ELF-1 (cell line): ENCODE measurements around the gene PRSS33.

Experiments used
- DNase-seq: peaks from one replicate; pipeline ENCODE4 v3.0.0-alpha.2; 2016; ENCODE audit warnings: low read depth, low spot score

PRSS33 gene

DNA sequence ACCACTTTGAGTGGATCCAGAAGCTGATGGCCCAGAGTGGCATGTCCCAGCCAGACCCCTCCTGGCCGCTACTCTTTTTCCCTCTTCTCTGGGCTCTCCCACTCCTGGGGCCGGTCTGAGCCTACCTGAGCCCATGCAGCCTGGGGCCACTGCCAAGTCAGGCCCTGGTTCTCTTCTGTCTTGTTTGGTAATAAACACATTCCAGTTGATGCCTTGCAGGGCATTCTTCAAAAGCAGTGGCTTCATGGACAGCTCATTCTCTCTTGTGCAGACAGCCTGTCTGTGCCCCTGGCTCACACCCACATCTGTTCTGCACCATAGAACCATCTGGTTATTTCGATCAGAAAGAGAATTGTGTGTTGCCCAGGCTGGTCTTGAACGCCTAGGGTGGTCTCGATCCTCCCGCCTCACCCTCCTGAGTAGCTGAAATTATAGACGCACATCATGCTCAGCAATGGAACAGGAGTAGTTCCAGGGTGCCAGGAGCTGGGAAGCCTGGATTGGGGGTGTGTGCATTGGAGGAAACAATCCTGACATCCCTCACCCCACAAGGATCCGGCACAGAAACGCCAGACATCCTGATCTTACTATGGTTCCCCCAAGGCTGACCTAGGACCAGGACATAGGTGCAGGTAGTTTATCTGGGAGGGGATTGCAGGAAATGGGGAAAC is 34.3 kb upstream of the PRSS33 start:
- DNase-seq: peak; percentile 76

DNA sequence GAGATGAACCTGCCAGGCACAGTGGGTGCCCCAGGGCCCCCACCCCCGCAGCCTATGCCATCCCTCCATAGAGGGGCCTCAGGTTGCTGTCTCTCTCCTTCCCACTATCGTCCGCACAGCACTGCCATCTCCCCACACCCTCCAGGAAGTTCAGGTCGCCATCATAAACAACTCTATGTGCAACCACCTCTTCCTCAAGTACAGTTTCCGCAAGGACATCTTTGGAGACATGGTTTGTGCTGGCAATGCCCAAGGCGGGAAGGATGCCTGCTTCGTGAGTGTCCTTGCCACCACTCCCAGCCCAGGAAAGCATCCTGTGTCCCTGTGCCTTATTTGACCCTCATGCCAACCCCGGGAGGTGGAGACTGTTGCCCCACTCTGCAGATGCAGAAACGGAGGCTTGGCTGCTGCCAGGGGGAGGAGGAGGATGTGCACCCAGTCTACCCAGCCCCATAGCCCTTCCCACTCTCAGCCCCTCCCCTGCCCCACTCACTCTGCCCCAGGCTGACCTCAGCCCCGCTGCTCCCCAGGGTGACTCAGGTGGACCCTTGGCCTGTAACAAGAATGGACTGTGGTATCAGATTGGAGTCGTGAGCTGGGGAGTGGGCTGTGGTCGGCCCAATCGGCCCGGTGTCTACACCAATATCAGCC is 33.6 kb upstream of the PRSS33 start:
- no peak for DNase-seq

DNA sequence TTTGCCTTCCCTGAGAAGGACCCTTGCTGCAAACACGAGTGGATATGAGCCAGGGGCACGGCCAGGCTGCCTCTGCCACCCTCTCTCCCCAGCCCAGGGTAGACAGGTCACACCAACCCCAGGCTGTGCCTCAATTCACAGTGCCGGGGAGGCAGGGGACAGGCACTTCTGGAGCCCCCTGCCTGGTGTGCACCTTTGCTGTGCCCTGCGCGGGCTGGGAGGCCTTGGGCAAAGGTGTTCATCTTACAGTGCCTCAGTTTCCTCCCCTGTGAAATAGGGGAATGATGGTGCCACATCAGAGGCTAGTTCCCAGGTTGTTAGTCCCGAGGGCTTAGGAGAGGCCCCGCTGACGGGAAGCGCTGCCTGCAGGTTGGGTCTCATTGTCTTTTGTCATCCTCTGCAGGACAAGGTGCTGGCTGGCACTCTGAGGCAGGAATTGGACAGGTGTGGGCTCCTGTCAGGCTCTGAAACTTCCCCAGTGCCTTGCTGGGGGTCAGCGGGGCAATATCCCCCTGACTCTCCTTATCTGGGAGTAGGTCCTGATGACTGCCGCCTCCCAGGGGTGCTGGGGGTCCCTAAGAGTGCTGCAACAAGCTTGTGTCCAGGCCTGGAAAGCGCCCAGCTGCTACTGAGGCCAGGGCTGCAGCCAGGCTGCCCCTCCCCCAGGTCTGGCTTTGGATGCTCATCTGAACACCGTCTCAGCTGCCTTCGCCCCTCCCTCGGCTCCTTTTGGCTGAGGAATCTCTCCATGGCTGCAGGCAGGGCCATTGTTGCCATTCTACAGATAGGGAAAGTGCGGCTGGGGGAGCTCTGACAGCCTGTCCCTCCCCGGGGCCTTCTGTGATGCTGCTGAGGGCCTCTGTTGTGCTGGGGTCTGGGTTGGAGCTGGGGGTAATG is 32.8 kb upstream of the PRSS33 start:
- peak; percentile 70 for DNase-seq

DNA sequence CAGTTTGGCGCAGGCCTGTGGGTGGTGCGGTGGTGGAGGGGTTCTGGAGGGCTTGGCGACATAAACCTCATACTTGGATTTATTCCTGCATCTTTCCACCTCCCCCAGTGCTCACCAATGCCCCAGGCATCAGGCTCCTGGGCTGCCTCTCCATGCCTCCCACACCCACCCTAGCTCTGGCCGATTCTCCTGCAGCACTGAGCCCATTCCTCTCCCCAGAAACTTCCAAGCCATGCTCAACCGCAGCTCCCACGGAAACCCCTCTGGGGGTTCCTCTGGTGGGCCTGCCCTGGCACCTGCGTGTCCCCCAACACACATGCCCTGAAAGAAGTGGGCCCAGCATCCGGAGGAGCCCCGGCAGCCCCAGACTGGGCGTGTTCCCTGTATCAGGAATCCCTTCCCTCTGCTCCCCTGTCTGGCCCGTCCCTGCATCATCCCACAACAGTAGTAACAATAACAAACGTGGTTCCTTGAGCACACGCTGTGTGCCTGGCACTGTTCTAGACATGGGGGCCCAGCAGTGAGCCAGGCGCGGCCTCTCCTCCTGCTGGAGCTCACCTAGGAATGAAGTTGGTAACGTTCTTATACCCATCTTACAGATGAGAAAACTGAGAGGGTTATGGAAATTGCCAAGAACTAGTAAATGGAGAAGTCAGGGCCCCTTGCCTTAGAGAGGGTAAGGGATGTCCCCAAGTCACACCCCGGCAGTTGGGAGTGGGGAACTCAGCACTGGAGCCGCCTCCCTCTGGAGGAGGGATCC is 32.0 kb upstream of the PRSS33 start:
- DNase-seq: no peak

DNA sequence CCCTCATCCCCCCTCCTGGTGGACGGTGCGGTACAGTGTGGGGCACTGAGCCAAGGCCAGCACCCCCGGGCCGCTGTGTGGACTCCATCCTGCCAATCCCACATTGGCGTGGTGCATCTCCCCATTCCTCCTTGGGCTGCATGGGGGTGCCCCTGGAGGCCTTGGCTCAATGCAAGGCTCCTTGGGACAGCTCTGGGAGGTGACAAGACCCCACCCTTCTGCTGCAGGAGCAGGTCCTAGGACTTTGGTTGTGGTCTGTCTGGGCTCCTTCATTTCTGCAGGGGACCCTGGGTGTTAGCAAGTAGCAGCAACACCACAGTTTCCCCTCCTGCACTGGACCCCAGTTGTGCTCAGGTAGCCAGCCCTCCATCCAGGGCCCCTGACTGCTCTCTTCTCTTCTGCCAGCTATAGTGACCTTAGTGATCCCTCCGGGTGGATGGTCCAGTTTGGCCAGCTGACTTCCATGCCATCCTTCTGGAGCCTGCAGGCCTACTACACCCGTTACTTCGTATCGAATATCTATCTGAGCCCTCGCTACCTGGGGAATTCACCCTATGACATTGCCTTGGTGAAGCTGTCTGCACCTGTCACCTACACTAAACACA is 31.0 kb upstream of the PRSS33 start:
- DNase-seq: no peak

DNA sequence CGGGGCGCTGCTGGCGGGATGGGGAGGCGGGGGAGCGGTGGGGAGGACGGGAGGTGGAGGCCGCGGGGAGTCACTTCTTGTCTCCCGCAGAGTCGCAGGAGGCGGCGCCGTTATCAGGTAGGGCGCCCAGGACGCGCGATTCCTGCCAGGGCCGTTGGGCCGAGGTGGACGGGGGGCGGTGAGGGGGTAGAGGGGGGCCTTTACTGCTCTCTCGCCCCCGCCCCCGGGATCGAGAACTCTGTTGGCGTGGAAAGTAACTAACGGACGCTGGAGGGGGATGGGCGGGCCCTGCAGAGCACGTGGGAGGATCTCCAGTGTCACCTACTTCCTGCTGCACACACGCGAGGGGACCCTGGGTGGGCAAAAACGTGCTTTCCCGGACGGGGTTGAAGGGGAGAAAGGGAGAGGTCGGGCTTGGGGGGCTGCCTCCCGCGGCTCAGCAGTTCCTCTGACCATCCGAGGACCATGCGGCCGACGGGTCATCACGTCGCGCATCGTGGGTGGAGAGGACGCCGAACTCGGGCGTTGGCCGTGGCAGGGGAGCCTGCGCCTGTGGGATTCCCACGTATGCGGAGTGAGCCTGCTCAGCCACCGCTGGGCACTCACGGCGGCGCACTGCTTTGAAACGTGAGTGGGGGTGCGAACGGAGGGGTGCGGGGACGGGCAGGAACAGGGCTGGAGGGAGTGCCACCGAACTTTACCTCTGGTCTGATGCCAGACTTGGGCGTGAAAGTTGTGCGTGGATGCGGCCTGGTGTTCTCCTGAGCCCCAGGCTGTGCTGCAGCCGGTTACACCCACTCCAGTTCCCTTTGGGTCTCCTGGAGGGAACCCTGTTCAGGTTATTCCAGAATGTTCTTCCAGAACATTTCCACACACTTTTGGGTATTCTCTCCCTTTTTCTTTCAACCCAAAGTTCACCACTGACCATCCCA is 30.2 kb upstream of the PRSS33 start:
- DNase-seq: no peak

DNA sequence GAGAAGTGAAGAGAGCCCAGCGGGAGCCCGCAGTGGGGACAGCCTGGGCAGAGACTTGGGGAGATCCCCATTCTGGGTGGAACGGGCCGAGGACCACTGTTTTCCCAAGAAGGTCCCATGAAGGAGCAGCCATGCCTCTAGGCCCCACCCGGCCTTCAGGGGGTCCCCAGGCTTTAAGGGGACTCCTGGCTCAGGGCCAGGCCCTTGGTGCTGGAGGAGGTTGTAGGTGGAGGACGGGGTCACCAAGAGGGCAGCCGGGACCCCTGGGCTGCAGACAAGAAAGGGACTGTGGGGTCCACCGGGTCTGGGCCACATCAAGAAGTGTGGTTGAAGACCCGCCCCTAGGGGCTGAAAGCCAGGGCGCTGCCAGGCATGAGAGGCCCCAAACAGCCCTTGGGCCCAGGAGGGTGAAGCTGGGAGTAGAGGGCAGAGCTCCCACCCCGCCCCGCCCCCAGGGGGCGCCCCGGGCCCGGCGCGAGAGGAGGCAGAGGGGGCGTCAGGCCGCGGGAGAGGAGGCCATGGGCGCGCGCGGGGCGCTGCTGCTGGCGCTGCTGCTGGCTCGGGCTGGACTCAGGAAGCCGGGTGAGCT is 29.5 kb upstream of the PRSS33 start, which contains the start of gene PRSS21:
Gene PRSS21, plus strand, starts transcription at position 487 of the 589 bp plus-strand sequence. Its CDS starts 32 bp downstream, at position 519.
- no peak for DNase-seq

DNA sequence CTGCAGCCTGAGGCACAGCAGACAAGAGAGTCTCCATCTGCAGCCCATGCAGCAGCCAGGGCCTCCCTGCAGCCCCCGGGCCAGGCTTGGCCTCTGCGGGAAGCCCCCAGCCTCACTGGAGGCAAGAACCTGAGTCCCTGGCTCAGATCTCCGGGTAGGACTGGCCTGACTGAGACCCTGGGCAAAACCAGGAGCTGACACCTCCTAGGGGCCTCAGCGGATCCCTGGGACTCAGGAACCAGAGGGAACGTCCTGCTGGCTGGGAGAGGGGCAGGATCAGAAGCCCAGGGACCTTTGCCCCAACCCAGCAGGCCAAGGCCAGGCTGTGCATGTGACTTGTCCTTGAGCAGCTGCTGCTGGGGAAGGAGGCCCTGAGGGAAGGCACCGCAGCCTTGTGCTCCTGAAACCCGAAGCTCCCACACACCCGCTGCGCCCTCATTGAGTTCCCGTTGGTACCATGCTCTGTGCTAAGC is 28.0 kb upstream of the PRSS33 start:
- no peak for DNase-seq

DNA sequence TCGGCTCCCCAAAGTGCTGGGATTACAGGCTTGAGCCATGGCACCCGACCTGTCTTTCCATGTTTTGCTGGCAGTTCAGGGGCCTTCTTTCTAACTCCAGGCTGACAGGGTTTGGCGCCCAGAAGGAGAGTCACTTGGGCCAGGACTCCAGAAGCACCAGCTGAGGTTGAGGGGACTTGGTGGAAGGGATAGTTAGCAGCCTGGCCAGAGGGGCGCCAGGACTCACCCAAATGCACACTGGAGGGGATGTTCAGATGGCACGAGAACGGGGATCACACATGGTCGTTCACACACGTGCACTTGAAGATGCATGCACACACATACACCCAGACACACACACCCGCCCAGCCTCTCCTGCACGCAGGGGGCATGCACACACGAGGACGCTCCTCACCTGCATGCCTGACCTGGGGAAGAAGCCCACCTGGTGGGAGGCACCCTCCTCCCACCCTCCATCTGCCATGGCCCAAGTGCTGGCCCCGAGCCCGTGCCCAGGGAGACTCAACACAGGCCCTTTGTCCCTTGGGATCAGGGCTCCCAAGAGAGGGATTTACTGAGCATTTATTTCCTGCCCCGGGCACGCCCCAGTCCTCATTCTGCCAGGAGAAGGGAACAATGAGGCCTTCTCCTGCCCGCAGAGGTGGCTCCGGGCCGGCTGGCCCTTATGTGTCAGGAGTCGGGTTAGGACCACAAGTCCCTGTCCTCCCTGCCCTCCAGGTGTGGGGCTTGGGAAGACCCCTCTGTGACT is 27.4 kb upstream of the PRSS33 start:
- no peak for DNase-seq

DNA sequence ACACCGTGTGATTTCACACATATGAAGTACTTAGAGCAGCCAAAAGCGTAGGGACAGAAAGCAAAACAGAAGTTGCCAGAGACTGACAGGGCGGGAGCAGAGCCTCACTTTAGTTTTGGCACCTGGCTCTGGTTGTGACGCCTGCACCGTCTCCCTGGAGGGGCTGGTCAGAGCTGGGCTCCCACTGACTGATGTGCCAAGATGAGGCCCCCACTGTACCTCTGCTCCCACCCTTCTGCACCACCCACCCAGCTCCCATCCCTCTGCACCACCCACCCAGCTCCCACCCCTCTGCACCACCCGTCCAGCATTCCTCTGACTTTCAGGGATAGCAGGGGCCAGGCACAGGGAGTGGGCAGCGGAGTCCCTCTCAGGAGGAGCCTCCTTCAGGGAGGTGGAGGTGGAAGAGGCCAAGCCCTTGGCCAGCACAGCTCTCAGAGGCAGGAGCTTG is 26.4 kb upstream of the PRSS33 start:
- no peak for DNase-seq

DNA sequence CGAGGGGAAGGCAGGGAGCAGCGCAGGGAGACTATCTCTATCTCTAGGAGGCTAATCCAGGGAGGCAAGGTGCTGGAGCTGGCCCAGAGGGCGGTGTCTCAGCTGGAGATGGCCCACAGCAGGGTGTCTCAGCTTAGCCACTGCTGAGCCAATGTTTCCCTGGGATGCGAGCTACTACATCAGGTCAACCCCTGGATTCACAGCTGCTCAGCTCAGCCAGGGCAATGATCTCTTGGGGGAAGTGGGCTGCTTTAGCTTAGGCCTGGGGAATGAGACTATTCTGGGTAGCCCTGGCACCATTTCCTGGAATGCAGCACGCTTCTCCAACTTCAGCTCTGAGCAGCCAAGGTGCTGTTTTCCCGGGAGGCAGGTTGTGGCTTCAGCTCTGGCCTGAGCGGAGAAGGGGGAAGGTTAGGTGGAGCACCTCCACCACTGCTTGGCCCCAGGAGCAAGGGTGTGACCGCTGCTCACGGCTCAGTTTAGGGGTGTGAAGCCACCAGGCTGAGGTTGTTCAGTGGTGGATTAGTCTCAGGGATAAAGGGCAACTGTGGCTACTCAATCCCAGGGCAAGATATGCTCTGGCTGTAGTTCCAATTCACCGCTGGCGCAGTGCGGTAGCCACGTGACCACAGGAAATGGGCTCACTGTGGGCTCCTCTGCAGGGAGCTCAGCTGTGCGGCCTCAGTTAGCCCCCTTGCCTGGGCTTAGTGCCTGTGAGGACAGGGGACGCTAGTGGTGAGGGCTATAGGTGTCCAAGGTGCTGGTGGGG is 24.5 kb upstream of the PRSS33 start:
- no peak for DNase-seq

DNA sequence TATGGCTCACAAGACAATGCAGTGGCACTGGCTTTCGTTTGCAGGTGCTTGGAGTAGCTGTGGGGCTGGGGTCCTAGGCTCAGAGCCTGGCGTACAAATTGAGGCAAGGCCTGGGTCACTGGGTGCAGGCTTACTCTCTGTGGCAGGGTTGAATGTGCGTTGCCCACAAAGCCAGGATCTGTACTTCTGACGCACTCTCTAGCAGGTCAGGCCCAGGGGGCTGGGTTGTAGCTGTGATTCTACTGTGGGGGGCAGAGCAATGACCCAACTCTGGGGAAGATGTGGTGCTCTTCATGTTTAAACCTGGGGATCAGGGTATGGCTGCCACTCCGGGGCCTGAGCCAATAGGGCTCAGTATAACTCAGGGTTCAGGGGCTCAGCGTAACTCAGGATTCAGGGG is 23.3 kb upstream of the PRSS33 start:
- no peak for DNase-seq

DNA sequence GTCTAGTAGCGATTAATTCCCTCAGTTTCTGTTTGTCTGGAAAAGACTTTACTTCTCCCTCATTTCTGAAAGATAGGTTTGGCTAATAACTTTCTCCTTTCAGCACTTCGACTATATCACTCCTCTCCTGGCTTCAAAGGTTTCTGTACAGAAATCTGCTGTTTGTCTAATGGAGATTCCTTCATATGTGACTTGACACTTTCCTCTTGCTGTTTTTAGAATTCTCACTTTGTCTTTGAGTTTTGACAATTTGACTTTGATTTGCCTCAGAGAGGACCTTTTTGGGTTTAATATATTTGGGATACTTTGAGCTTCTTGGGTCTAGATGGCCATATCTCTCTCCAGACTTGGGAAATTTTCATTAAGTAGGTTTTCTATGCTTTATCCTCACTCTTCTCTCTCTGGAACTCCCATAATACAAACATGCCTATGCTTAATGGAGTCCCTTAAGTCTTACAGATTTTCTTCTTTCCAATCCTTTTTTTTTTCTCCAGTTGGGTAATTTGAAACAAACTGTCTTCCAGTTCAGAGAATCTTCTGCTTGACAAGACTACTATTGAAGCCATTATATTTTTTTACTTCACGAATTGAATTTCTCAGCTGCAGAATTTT is 21.9 kb upstream of the PRSS33 start:
- no peak for DNase-seq

DNA sequence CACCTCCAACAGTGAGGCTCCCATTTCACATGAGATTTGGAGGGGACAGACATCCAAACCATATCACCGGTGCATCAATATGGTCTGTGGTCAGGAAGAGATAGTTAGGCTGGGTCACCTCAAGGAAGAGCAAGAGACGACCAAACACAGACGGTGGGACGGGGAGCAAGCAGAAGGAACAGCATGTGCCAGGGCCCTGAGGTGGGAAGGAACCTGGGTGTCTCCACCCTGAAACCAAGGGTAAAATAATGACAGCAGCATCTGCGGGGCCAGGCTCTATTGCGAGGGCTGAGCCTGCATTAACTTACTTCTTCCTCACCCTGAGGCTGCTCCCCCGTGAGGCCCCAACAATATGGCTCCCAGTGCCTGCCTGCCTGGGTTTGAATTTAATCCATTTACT is 20.8 kb upstream of the PRSS33 start:
- no peak for DNase-seq

DNA sequence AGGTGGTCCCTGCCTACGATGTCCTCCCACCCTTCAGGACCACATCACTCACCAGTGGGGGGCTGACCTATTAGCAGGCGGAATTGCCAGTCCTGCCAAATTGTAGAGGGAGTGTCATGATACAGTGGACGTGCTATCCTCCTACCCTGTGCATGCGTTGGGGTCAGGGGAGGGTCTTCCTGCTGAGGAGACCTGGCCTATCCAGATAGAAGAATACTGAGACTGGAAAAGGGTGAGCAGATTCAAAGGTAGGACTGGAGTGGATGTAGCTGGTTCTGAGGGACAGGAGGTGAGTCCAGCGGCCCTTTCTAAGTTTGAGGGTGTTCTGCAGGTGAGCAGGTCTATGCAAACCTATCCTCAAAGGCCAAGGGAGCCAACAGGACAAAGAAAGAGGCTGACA is 18.9 kb upstream of the PRSS33 start:
- DNase-seq: no peak

DNA sequence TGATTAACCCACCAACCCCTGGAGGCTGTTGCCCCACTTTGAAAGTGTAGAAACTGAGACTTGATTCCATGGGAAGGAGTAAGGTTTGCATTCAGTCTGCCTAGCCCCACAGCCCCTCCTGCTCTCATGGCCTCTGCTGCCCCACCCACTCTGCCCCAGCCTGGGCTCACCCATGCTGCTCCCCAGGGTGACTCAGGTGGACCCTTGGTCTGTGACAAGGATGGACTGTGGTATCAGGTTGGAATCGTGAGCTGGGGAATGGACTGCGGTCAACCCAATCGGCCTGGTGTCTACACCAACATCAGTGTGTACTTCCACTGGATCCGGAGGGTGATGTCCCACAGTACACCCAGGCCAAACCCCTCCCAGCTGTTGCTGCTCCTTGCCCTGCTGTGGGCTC is 17.4 kb upstream of the PRSS33 start:
- DNase-seq: no peak

DNA sequence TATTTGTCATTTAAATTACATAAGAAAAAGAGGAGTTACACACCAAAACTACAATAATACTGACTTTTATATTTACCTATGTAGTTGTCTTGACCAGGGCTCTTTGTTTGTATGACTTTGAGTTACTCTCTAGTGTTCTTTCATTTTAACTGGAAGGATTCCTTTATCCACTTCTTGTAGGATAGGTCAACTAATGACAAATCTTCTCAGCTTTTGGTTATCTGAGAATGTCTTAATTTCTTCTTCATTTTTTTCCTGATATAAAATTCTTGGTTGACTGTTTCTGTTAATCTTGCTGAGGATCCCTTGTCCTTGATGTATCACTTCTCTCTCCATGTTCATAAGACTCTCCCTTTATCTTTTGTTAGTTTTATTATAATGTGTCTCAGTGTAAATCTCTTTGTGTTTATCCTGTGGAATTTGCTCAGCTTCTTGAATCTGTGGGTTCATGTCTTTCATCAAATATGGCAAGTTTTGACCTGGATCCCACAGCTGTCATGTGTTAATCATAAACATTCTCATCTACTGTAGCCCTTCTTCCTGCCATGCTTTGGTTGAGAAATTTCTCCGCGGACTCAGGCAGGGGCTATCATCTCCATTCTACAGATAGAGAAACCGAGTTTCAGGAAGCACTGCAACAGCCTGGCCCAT is 16.3 kb upstream of the PRSS33 start:
- no peak for DNase-seq
